ENCODE data around the gene CCDC195. TPM values are rescaled to one million over a fixed set of nuclear protein-coding genes. Genes with fewer than 3 reads are reported as not detected.
"Not testable (repeated sequence)": the region's sequence is repeated elsewhere in the genome, so short reads cannot be mapped to it uniquely, and the experiment has no call there.

Gene CCDC195
- total and polyA plus RNA-seq, 3 donors from 2014 or later, result not detected

DNA sequence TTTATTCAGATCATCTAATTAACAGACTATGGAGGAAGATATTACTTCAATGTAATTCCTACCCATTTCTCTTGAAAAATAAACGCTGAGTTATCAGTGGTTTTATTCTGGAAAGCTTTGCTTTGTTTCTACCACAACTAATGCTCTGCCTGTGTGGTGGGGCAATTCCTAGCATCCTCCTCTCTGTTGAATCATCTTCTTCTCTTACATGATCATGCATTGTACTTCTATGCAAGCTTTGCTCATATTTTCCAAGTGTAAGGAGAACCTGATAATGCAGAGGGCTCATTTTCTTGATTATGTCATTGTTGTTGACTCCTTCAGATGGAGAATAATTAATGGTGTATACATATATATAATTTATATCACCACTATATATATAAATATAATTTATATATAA lies 46.7 kb downstream of the CCDC195 start:
- 88 to 100% methylated on average over 1 of the region's 1 CpG for WGBS, 2 donors
- no peak for TF ChIP-seq POLR2A (IDR thresholded peaks at IDR 0.05)
- TF ChIP-seq, protein P1, sequence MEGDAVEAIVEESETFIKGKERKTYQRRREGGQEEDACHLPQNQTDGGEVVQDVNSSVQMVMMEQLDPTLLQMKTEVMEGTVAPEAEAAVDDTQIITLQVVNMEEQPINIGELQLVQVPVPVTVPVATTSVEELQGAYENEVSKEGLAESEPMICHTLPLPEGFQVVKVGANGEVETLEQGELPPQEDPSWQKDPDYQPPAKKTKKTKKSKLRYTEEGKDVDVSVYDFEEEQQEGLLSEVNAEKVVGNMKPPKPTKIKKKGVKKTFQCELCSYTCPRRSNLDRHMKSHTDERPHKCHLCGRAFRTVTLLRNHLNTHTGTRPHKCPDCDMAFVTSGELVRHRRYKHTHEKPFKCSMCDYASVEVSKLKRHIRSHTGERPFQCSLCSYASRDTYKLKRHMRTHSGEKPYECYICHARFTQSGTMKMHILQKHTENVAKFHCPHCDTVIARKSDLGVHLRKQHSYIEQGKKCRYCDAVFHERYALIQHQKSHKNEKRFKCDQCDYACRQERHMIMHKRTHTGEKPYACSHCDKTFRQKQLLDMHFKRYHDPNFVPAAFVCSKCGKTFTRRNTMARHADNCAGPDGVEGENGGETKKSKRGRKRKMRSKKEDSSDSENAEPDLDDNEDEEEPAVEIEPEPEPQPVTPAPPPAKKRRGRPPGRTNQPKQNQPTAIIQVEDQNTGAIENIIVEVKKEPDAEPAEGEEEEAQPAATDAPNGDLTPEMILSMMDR (IDR thresholded peaks at IDR 0.05), result no peak
- intact Hi-C loops (cut with DNase I; ENCODE audit: low total_unique reads), result no loop called here
- Histone ChIP-seq H3K36me3 (ENCODE audit: low read depth, missing control alignments) (no peaks in the 10 kb centered on the region), H3K4me3 (no peak overlapping the region), H3K9me3 (no peaks in the 10 kb centered on the region), H3K27me3 (no peaks in the 10 kb centered on the region), H3K27ac (no peak overlapping the region), H3K4me1 (no peaks in the 10 kb centered on the region)
- no peak for DNase-seq

DNA sequence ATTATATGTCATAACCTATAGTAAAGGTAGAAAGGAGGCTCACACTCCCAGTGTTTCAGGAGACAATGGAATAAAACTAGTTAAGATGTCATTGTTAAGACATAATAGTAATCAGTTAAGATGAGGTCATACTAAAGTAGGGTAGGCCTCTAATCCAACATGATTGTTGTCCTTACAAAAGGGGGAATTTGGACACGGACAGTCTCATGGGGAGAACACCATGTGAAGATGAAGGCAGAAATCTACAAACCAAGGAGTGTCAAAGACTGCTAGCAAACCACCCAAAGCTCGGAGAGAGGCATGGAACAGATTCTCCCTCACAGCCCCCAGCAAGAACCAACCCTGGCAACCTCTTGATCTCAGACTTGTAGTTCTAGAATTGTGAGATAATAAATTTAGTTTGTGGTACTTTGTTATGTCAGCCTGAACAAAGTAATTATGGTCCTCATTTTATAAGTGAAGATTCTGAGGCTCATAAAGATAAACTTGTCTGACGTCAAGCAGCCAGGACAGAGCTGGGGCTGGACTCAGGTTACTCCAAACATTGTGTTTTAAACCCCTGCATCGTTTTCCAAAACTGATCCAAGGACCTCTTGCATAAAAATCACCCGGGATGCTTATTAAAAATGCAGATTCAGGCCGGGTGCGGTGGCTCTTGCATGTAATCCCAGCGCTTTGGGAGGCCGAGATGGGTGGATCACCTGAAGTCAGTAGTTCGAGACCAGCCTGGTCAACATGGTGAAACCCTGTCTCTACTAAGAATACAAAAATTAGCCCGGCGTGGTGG lies 47.8 kb downstream of the CCDC195 start:
- TF ChIP-seq, protein P1 (IDR thresholded peaks at IDR 0.05), result no peak
- no peak for TF ChIP-seq POLR2A (IDR thresholded peaks at IDR 0.05)
- Histone ChIP-seq H3K4me3 (no peak overlapping the region), H3K9me3 (no peaks in the 10 kb centered on the region), H3K36me3 (ENCODE audit: low read depth, missing control alignments) (no peaks in the 10 kb centered on the region), H3K4me1 (no peaks in the 10 kb centered on the region), H3K27me3 (no peaks in the 10 kb centered on the region), H3K27ac (no peak overlapping the region)
- intact Hi-C loops (cut with DNase I; ENCODE audit: low total_unique reads), result no loop called here
- WGBS, 2 donors, result 83 to 89% methylated on average over 12 of the region's 12 CpGs
- no peak for DNase-seq

DNA sequence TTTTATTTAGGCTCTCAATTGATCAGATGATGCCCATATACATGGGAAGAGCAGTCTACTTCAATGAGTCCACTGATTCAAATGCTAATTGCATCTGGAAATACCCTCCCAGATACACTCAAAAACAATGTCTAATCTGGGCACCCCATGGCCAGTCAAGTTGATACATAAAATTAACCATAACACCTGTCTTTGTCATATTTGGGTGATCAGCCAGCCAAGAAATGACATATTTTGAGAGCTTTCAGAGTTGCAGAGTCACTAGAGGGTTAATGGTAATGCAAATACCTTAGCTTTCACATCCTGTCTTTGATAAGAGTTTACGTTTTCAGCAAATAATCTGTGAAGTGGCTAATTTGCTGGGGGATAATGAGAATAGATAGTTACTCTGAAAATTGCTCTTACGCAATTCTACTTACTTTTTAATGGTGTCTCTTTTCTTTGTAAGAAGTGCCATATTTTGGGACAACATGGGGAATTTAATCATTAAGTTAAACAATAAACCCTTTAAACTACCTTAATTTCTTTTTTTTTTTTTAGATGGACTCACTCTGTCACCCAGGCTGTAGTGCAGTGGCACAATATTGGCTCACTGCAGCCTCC lies 49.1 kb downstream of the CCDC195 start:
- no peak for DNase-seq
- Histone ChIP-seq H3K4me1 (no peaks in the 10 kb centered on the region), H3K36me3 (ENCODE audit: low read depth, missing control alignments) (no peaks in the 10 kb centered on the region), H3K9me3 (no peaks in the 10 kb centered on the region), H3K27me3 (no peaks in the 10 kb centered on the region), H3K27ac (no peak overlapping the region), H3K4me3 (no peak overlapping the region)
- intact Hi-C loops (cut with DNase I; ENCODE audit: low total_unique reads), result no loop called here
- TF ChIP-seq, protein P1 (IDR thresholded peaks at IDR 0.05), result no peak
- TF ChIP-seq POLR2A (IDR thresholded peaks at IDR 0.05), result no peak
- 65 to 70% methylated on average over 2 of the region's 2 CpGs for WGBS, 2 donors

DNA sequence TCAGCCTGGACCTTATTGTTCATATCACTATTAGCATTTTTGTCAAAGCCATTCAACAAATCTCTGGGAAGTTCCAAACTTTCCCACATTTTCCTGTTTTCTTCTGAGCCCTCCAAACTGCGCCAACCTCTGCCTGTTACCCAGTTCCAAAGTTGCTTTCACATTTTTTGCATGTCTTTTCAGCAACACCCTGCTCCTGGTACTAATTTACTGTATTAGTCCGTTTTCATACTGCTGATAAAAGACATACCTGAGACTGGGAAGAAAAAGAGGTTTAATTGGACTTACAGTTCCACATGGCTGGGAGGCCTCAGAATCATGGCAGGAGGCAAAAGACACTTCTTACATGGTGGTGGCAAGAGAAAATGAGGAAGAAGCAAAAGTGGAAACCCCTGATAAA lies 52.8 kb downstream of the CCDC195 start:
- WGBS, 2 donors, result 69 to 72% methylated on average over 2 of the region's 2 CpGs
- DNase-seq; H3K36me3 ChIP-seq (ENCODE audit: low read depth, missing control alignments); H3K9me3 ChIP-seq; intact Hi-C loops (cut with DNase I; ENCODE audit: low total_unique reads); H3K27me3 ChIP-seq; H3K27ac ChIP-seq; H3K4me3 ChIP-seq; H3K4me1 ChIP-seq: not testable (repeated sequence)

DNA sequence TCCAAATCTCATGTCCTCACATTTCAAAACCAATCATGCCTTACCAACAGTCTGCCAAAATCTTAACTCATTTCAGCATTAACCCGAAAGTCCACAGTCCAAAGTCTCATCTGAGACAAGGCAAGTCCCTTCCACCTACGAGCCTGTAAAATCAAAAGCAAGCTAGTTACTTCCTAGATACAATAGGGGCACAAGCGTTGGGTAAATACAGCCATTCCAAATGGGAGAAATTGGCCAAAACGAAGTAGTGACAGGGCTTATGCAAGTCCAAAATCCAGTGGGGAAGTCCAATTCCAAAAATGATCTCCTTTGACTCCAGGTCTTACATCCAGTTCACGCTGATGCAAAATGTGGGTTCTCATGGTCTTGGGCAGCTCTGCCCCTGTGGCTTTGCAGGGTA lies 54.5 kb downstream of the CCDC195 start:
- H3K27me3 ChIP-seq; H3K36me3 ChIP-seq (ENCODE audit: low read depth, missing control alignments); DNase-seq; intact Hi-C loops (cut with DNase I; ENCODE audit: low total_unique reads); H3K4me3 ChIP-seq; H3K27ac ChIP-seq; H3K4me1 ChIP-seq; H3K9me3 ChIP-seq: not testable (repeated sequence)
- 88 to 91% methylated on average over 5 of the region's 5 CpGs for WGBS, 2 donors

DNA sequence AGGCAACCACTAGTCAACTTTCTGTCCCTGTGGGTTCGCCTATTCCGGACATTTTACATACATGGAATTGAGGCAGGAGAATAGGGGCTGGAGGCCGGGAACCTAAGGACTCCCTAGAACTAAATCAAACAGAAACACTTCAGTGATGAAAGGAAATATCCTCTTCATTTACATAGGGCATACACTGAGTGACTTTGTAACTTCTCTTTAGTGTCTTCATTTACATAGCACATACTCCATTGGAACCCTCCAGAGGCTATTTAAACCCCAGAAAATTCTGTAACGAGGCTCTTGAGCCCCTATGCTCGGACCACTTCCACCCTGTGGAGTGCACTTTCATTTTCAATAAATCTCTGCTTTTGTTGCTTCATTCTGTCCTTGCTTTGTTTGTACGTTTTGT lies 56.5 kb downstream of the CCDC195 start:
- Histone ChIP-seq H3K4me1 (no peaks in the 10 kb centered on the region), H3K27ac (no peak overlapping the region), H3K36me3 (ENCODE audit: low read depth, missing control alignments) (no peaks in the 10 kb centered on the region), H3K4me3 (no peak overlapping the region), H3K9me3 (no peaks in the 10 kb centered on the region), H3K27me3 (no peaks in the 10 kb centered on the region)
- no peak for DNase-seq
- TF ChIP-seq, protein P1 (IDR thresholded peaks at IDR 0.05), result no peak
- TF ChIP-seq POLR2A (IDR thresholded peaks at IDR 0.05), result no peak
- intact Hi-C loops (cut with DNase I; ENCODE audit: low total_unique reads), result no loop called here
- 80 to 86% methylated on average over 6 of the region's 6 CpGs for WGBS, 2 donors

All from testis (tissue), 3 donors.